SJSA1 (cell line): ENCODE results near the gene KRT10. TPM values are rescaled to one million over a fixed set of nuclear protein-coding genes. Genes with fewer than 3 reads are reported as not detected.

Source experiments
- DNase-seq, 2 experiments: peaks; one replicate each; pipeline ENCODE4 v3.0.0-alpha.2; 2015 to 2020; ENCODE audit warnings: low spot score in 2 of 2, low read depth in 1 of 2
- H3K27ac ChIP-seq: fragments of 250-450 bp; sonication (Bioruptor Pico); 2 replicates; pipeline ENCODE4 v1.5.1; 2020; ENCODE audit warnings: mild to moderate bottlenecking, moderate library complexity
- H3K27me3 ChIP-seq: fragments of 250-450 bp; sonication (Bioruptor Pico); replicated peaks from 2 replicates; pipeline ENCODE4 v1.5.1; 2020; ENCODE audit warnings: mild to moderate bottlenecking, moderate library complexity
- H3K36me3 ChIP-seq: fragments of 250-450 bp; sonication (Bioruptor Pico); 2 replicates; pipeline ENCODE4 v1.5.1; 2020; ENCODE audit warnings: mild to moderate bottlenecking
- H3K4me1 ChIP-seq: fragments of 250-450 bp; sonication (Bioruptor Pico); replicated peaks from 2 replicates; pipeline ENCODE4 v1.6.1; 2021; ENCODE audit warnings: mild to moderate bottlenecking
- H3K4me3 ChIP-seq: fragments of 250-450 bp; sonication (Bioruptor Pico); 2 replicates; pipeline ENCODE4 v1.5.1; 2020; ENCODE audit warnings: mild to moderate bottlenecking
- H3K9me3 ChIP-seq: fragments of 250-450 bp; sonication (Bioruptor Pico); replicated peaks from 2 replicates; pipeline ENCODE4 v1.5.1; 2020; ENCODE audit warnings: mild to moderate bottlenecking
- total RNA-seq: library from RNA; depleted of rRNA; stranded (reverse); fragments of >200 nt; shearing (Covaris generic); gene quantifications from 2 replicates; pipeline ENCODE4 v1.2.3, GENCODE V29; 2014

Gene KRT10
- total RNA-seq, 1 experiment from 2014 or later: 73.0 TPM

GRCh38 chr17:40809721-40810421 lies 12.5 kb downstream of the KRT10 start:
- H3K9me3 ChIP-seq: no peaks in the 10 kb centered on the region
- peak in 1 of 2 experiments; percentile 75 for DNase-seq
- no peak overlapping the region for H3K4me3 ChIP-seq
- H3K27ac ChIP-seq: peak overlapping the region; percentile 78
- H3K36me3 ChIP-seq: no peaks in the 10 kb centered on the region
- peaks cover 36% of the 10 kb centered on the region for H3K4me1 ChIP-seq
- H3K27me3 ChIP-seq: no peaks in the 10 kb centered on the region

- DNase-seq: no peak
These were observed 16.3 kb downstream of the KRT10 start for GRCh38 chr17:40806131-40806530.

DNA sequence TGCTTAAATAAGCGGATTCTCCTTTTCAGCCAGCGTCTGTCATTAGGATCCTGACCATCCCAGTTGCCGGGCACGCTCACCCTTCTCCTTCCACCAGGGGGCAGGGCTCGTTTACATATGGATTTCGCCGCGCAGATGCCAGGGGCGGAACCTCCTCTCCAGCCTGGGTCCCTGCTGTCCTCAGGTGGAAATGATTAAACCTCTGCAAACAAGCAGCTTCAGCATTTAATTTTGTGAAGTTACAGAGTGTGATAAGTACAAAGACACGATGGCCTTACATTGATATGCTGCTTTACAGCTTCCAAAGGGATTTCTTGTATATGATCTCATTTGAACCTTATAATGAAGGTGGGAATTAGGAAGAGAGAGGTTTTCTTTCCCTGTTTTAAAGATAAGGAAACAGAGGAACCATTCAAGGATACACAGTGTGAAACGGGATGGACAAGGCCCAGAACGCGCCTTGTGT lies 18.8 kb downstream of the KRT10 start:
- peak; percentile 71 to 78 for DNase-seq
- H3K4me3 ChIP-seq: no peak overlapping the region
- H3K27ac ChIP-seq: no peak overlapping the region
- no peaks in the 10 kb centered on the region for H3K36me3 ChIP-seq
- no peaks in the 10 kb centered on the region for H3K9me3 ChIP-seq
- H3K4me1 ChIP-seq: peaks cover 5% of the 10 kb centered on the region
- H3K27me3 ChIP-seq: peaks cover 9% of the 10 kb centered on the region

More at GRCh38 chr17:40806131-40806530, 16.3 kb downstream of the KRT10 start:
- Histone ChIP-seq H3K4me1 (peaks cover 29% of the 10 kb centered on the region), H3K9me3 (no peaks in the 10 kb centered on the region), H3K36me3 (no peaks in the 10 kb centered on the region), H3K27me3 (no peaks in the 10 kb centered on the region; the same call in 1 of the 2 replicates), H3K27ac (no peak overlapping the region), H3K4me3 (no peak overlapping the region)

GRCh38 chr17:40801157-40801556 lies 21.3 kb downstream of the KRT10 start:
- DNase-seq: no peak
- peaks cover 18% of the 10 kb centered on the region for H3K27me3 ChIP-seq
- H3K4me3 ChIP-seq: no peak overlapping the region
- no peak overlapping the region for H3K27ac ChIP-seq
- H3K36me3 ChIP-seq: no peaks in the 10 kb centered on the region
- H3K9me3 ChIP-seq: no peaks in the 10 kb centered on the region
- peaks cover 3% of the 10 kb centered on the region; the same call in 1 of the 2 replicates for H3K4me1 ChIP-seq

DNA sequence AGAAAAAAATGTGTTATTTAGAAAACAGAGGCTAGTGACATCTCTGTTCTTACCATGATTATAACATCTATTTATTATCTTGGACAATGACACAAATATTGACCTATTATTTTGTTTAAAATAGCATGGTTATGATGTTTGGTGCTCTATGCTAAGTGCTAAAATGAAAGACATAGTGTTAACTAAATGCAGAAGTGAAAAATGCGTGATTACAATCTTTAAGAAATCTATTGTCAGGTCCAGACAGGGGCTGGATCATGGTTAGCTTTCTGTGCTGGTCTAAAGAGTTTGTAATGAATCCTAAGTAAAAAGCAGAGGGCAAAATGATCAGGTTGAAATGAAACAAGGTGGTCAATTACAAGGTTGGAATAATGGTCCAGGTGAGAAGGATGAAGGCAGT lies 22.0 kb downstream of the KRT10 start:
- Histone ChIP-seq H3K27me3 (peaks cover 24% of the 10 kb centered on the region), H3K36me3 (no peaks in the 10 kb centered on the region), H3K27ac (no peak overlapping the region), H3K9me3 (no peaks in the 10 kb centered on the region), H3K4me1 (peaks cover 3% of the 10 kb centered on the region; the same call in 1 of the 2 replicates), H3K4me3 (no peak overlapping the region)
- no peak for DNase-seq

DNA sequence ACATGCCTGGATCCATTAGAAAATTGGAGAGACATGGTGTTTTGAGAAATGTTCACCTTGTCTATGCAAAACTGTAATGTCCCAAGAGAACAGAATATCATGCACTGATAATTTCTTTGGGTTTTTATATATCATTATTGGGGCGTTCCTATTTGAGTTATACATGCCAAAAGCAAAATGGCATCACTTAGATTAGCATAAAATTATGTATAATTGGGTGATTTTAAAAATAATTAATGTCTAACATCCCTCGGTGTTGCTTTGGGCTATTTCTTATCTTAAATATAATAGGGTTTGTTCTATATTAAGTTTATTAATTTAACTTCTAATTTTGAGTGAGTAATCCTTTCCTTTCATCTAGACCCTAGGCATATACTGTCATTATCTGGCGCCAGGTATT lies 22.6 kb downstream of the KRT10 start, which contains the start of gene KRT28:
Gene KRT28, minus strand, starts transcription at position 101 of the 400 bp plus-strand sequence. Its CDS starts 66 bp downstream, at position 35.
- H3K4me1 ChIP-seq: peaks cover 3% of the 10 kb centered on the region; the same call in 1 of the 2 replicates
- no peak within 1 kb of the TSS for H3K4me3 ChIP-seq
- H3K9me3 ChIP-seq: no peaks in the 10 kb centered on the region
- H3K27ac ChIP-seq: no peak within 1 kb of the TSS
- DNase-seq: no peak
- no peaks in the 10 kb centered on the region for H3K36me3 ChIP-seq
- peaks cover 29% of the 10 kb centered on the region for H3K27me3 ChIP-seq

DNA sequence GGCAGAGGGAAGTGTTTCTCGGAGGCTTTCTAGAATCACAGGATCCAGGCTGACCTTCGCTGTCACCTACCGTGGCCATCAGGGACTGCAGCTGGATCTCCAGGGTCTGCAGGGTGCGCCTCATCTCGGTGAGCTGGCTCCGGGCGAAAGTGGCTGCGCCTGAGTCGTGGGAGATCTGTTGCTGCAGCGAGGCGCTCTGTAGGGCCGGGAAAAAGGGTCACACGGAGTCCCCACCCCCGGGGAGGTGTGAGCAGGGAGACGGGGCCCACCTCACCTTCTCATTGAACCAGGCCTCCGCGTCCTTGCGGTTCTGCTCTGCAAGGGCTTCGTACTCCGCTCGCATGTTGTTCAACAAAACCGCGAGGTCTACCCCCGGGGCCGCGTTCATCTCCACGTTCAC lies 25.6 kb downstream of the KRT10 start:
- no peaks in the 10 kb centered on the region for H3K36me3 ChIP-seq
- no peaks in the 10 kb centered on the region for H3K9me3 ChIP-seq
- H3K4me3 ChIP-seq: no peak overlapping the region
- no peak for DNase-seq
- no peak overlapping the region for H3K27ac ChIP-seq
- no peaks in the 10 kb centered on the region for H3K4me1 ChIP-seq
- H3K27me3 ChIP-seq: peaks cover 32% of the 10 kb centered on the region

DNA sequence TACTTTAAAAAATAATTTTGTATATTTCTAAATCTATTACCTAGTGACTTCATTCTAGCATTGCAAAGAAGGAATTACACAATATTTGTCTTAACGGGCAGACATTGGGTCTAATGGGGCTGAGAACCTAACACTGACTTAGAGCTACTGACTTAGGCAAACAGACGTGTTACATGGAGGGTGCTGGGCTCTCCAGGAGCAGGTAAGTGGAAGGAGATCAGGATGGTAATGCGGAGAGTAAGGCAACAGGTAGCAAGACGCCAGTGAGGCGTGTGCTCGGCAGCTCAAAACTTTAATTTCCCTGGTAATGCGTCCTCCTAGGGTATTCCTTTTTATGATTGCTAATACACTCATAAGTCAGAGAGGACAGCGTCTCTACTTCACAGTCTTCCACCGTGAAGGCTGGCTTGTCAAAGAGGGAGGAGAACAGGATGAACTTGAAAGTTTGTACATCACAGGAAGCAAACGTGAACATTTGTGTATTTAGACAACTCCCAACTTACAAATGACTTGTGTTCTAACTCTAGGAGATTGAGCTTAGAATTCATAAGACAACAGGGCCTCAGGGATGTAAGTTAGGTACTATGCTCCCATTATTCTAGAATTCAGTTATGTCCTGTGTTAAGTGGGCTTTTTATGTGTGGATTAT lies 27.3 kb downstream of the KRT10 start:
- Histone ChIP-seq H3K9me3 (no peaks in the 10 kb centered on the region), H3K4me3 (no peak overlapping the region), H3K4me1 (no peaks in the 10 kb centered on the region), H3K36me3 (no peaks in the 10 kb centered on the region), H3K27me3 (peaks cover 35% of the 10 kb centered on the region), H3K27ac (no peak overlapping the region)
- DNase-seq: no peak

DNA sequence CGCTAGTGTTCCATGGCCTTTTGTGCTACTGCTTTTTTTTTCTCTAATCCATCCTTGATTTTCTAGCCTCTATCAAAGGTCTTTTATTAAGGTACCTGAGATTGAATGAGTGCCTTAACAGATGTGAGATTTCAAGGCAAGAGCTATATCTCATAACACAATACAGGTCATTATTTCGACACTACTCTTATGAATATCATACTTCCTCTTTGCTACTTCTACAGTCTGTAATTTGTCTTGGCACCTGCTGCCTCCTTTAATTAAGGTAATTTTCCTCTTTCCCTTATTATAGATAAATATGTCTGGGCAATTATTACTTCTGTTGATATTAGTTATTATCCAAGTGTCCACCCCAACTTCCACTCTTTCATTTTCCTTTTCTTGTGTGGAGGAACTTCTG lies 27.9 kb downstream of the KRT10 start:
- no peak overlapping the region for H3K4me3 ChIP-seq
- no peak for DNase-seq
- no peaks in the 10 kb centered on the region for H3K9me3 ChIP-seq
- no peaks in the 10 kb centered on the region for H3K36me3 ChIP-seq
- H3K4me1 ChIP-seq: no peaks in the 10 kb centered on the region
- no peak overlapping the region for H3K27ac ChIP-seq
- peaks cover 34% of the 10 kb centered on the region for H3K27me3 ChIP-seq

- peaks cover 28% of the 10 kb centered on the region for H3K27me3 ChIP-seq
- no peak overlapping the region for H3K4me3 ChIP-seq
- no peak overlapping the region for H3K27ac ChIP-seq
- no peak for DNase-seq
- H3K4me1 ChIP-seq: no peaks in the 10 kb centered on the region
- H3K9me3 ChIP-seq: no peaks in the 10 kb centered on the region
- no peaks in the 10 kb centered on the region for H3K36me3 ChIP-seq
These were observed 28.6 kb downstream of the KRT10 start for GRCh38 chr17:40793832-40794231.

DNA sequence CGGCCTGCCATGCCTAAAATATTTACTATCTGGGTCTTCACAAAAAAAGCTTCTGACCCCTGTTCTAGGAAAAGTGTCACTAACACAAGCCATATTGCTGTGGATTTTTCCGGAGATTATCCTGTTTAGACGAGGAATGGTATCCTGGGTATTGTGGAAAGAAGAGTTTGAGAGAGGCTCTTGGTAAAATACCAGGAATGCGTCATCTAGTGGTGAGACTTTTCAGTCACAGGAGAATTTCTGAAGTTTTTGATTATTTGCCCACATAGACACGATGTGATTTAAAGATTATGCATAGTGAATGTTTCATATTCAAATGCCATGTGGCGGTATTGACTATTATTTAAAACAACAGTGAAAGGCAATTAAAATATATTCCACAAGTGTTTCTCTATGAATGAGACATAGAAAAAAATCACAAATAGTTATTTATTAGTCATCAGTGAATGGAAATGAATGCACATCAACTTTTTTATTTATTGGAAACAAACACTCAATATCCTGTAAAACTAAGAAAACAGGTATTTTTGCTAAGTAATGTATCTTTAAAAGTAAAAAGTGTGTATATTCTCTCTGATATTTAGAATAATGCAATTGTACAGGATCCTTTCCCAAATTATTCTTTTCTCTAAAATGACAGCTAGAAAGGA lies 30.5 kb downstream of the KRT10 start:
- peaks cover 23% of the 10 kb centered on the region; the same call in 1 of the 2 replicates for H3K27me3 ChIP-seq
- no peaks in the 10 kb centered on the region for H3K9me3 ChIP-seq
- no peaks in the 10 kb centered on the region for H3K4me1 ChIP-seq
- no peak overlapping the region for H3K4me3 ChIP-seq
- H3K27ac ChIP-seq: no peak overlapping the region
- DNase-seq: no peak
- H3K36me3 ChIP-seq: no peaks in the 10 kb centered on the region

- Histone ChIP-seq H3K27me3 (peaks cover 23% of the 10 kb centered on the region; the same call in 1 of the 2 replicates), H3K4me3 (no peak overlapping the region), H3K36me3 (no peaks in the 10 kb centered on the region), H3K4me1 (no peaks in the 10 kb centered on the region), H3K27ac (no peak overlapping the region), H3K9me3 (no peaks in the 10 kb centered on the region)
- no peak for DNase-seq
These were observed 31.3 kb downstream of the KRT10 start for GRCh38 chr17:40791111-40791510.

DNA sequence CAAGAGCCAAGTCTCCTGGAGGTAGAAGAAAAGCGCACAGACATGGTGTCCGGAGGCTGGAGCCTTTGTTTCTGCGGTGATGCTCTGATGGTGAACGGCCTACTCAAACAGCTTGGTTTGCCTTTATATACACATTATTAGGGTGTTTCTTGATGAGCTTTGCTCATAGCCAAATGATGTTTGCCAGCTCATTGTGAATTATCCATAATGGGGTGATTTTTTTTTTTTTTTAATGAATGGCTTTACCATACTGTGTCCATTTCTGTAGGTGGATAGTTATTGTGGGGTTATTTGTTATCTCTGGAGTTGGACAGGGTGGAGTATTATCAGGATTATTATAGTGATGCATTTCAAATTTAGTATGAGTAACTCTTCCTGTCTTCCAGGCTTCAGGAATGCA lies 40.0 kb downstream of the KRT10 start, which contains the start of gene KRT27:
Gene KRT27, minus strand, starts transcription at position 101 of the 400 bp plus-strand sequence. Its CDS starts 57 bp downstream, at position 44.
- Histone ChIP-seq H3K27me3 (peaks cover 6% of the 10 kb centered on the region; the same call in 1 of the 2 replicates), H3K9me3 (no peaks in the 10 kb centered on the region), H3K27ac (no peak within 1 kb of the TSS), H3K4me3 (no peak within 1 kb of the TSS), H3K4me1 (no peaks in the 10 kb centered on the region), H3K36me3 (no peaks in the 10 kb centered on the region)
- no peak for DNase-seq
